GM12875 (cell line): ENCODE results near the gene SLC12A1.
"Not testable (repeated sequence)": the region's sequence is repeated elsewhere in the genome, so short reads cannot be mapped to it uniquely, and the experiment has no call there.

Experiments
- H3K4me3 ChIP-seq: one replicate; pipeline ENCODE4 v1.5.1; 2011; ENCODE audit warnings: low read depth, low read length, control low read depth
- TF ChIP-seq, protein P1 (sequence below): IDR thresholded peaks from 2 replicates; pipeline ENCODE4 v1.5.1; 2011; ENCODE audit warnings: low read depth, mild to moderate bottlenecking, control low read depth, inconsistent platforms, low read length, moderate library complexity, borderline replicate concordance; ENCODE audit not compliant: insufficient read depth

Gene SLC12A1

DNA sequence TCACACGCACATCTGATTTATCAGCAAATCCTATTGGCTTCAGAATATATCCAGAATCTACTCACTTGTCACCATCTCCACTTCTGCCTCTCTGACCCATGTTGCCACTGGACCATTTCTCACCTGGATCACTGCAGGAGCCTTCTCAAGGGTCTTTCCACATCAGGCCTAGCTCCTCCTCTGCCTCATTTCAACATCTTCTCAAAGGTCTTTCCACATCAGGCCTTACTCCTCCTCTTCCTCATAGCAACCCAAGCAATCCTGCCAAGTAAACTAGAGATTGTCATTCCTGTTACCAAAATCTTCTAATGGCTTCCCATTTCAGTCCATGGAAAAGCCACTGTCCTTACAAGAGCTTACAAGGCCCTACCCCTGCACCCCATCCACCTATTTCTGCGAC lies 107.1 kb downstream of the SLC12A1 start:
- H3K4me3 ChIP-seq: no peak overlapping the region
- TF ChIP-seq, protein P1, sequence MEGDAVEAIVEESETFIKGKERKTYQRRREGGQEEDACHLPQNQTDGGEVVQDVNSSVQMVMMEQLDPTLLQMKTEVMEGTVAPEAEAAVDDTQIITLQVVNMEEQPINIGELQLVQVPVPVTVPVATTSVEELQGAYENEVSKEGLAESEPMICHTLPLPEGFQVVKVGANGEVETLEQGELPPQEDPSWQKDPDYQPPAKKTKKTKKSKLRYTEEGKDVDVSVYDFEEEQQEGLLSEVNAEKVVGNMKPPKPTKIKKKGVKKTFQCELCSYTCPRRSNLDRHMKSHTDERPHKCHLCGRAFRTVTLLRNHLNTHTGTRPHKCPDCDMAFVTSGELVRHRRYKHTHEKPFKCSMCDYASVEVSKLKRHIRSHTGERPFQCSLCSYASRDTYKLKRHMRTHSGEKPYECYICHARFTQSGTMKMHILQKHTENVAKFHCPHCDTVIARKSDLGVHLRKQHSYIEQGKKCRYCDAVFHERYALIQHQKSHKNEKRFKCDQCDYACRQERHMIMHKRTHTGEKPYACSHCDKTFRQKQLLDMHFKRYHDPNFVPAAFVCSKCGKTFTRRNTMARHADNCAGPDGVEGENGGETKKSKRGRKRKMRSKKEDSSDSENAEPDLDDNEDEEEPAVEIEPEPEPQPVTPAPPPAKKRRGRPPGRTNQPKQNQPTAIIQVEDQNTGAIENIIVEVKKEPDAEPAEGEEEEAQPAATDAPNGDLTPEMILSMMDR: no peak

DNA sequence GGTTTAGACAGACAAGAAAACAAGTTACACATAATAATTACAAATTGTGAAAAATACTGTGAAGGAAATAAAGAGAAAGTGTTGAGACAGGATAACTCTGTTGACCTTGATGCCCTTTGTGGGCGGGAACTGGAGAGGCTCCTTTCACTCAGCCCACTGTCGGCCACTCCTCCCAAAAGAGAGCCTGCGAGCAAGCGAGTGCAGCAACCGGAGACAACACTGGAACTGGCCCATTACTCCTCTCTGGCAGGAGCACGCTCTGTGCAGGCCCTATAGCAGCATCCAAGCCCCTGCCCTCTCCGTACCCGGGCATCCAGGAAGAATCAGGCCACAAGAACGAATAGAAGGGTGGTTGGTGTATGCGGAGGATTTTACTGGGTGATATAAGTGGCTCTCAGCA lies 108.9 kb downstream of the SLC12A1 start:
- H3K4me3 ChIP-seq: no peak overlapping the region
- TF ChIP-seq, protein P1: no peak

GRCh38 chr15:48317221-48317620 lies 111.1 kb downstream of the SLC12A1 start:
- TF ChIP-seq, protein P1: no peak
- H3K4me3 ChIP-seq: no peak overlapping the region

- H3K4me3 ChIP-seq: no peak overlapping the region
- TF ChIP-seq, protein P1: no peak
Measured at GRCh38 chr15:48318131-48318530, 112.0 kb downstream of the SLC12A1 start.

DNA sequence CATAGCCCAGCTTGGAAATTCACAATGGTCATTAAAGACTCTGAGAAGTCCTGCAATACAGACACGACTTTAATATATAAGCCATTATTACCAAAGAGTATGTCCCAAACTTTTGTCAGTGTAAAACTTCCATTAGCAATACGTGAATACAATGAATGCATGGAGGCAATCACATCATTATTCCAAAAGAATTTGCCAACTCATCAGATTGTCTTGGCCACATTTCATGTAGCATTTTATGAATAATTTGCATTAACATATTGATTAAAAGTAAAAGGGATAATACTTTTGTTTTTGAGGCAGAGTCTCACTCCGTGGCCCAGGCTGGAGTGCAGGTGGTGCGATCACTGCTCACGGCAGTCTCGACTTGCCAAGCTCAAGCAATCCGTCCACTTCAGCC lies 117.2 kb downstream of the SLC12A1 start:
- H3K4me3 ChIP-seq: no peak overlapping the region
- TF ChIP-seq, protein P1: no peak

GRCh38 chr15:48324949-48325348 lies 118.8 kb downstream of the SLC12A1 start:
- no peak overlapping the region for H3K4me3 ChIP-seq
- TF ChIP-seq, protein P1: no peak

GRCh38 chr15:48325400-48325799 lies 119.3 kb downstream of the SLC12A1 start:
- TF ChIP-seq, protein P1: no peak
- no peak overlapping the region for H3K4me3 ChIP-seq

- H3K4me3 ChIP-seq: not testable (repeated sequence)
Measured at GRCh38 chr15:48326180-48326579, 120.1 kb downstream of the SLC12A1 start.
